Motor neuron (in vitro differentiated cells): ENCODE results near the gene RAD9A. TPM values are rescaled to one million over a fixed set of nuclear protein-coding genes. Genes with fewer than 3 reads are reported as not detected.

Source experiments
- ATAC-seq, 8 experiments: fragments of 200-7000 bp; cut with Tn5 transposase; replicated peaks in 6 of 8; 2 replicates each; pipeline ENCODE4 v1.8.0; 2021; ENCODE audit warnings: mild to moderate bottlenecking in 8 of 8, moderate library complexity in 8 of 8
- H3K27ac ChIP-seq, 2 donors: fragments of 250-450 bp; sonication (Bioruptor Pico); 2 replicates each; pipeline ENCODE4 v1.9.0; 2021; ENCODE audit warnings: antibody characterized with exemption in 2 of 2, mild to moderate bottlenecking in 2 of 2, moderate library complexity in 1 of 2
- H3K4me1 ChIP-seq, 2 donors: fragments of 250-450 bp; sonication (Bioruptor Pico); replicated peaks in 1 of 2; 2 replicates each; pipeline ENCODE4 v1.6.1; 2021; ENCODE audit warnings: antibody characterized with exemption in 2 of 2, mild to moderate bottlenecking in 2 of 2, moderate library complexity in 1 of 2
- H3K4me3 ChIP-seq, 5 donors: fragments of 250-450 bp; sonication (Bioruptor Pico); 2 replicates each; pipeline ENCODE4 v1.9.0; 2021; ENCODE audit warnings: antibody characterized with exemption in 5 of 5, mild to moderate bottlenecking in 5 of 5, moderate library complexity in 4 of 5
- WGBS, 10 experiments: fragments of 450-650 bp; shearing (Covaris generic); methylation state at CpG; one replicate each; pipeline ENCODE4 v1.0.0; 2022; 5-methylcytosine and 5-hydroxymethylcytosine counted together
- in situ Hi-C, 9 experiments: fragments of 400-800 bp; cut with MboI; loops; one replicate each; pipeline ENCODE4 v1.15.0; 2021; ENCODE audit warnings: low sequenced_read_pairs in 9 of 9, low pct_unique_long_range_greater_than_20kb in 2 of 9; ENCODE audit not compliant: unreplicated experiment in 9 of 9
- total RNA-seq, 8 experiments: library from RNA; unstranded; fragments of 300-600 nt; gene quantifications; 2 replicates each; pipeline versions ENCODE4 v1.2.3 to v1.2.4, GENCODE V29; 2022

The RAD9A gene
- total RNA-seq, 8 experiments from 2014 or later = 4.0 to 25.5 (median 16.2) TPM

DNA sequence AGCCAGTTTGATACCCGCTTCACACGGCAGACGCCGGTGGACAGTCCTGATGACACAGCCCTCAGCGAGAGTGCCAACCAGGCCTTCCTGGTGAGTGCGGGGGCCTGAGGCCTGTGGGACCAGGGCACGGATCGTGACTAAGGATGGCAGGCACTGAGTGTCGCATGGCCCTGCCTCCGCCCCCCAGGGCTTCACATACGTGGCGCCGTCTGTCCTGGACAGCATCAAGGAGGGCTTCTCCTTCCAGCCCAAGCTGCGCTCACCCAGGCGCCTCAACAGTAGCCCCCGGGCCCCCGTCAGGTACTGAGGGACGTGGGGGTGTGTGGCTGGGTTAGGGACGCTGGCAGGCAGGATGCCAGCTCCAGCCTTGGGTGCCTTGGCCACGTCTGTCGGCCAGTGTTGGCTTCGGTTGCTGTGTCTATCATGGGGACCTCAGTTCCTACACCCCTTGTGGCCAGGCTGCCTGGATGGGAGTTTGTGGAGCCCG lies 42.7 kb downstream of the RAD9A start:
- ATAC-seq = no peak
- in situ Hi-C loops = no loop called here
- H3K4me1 ChIP-seq = peaks cover under 1 to 2% of the 10 kb centered on the region in 2 donors
- no peak overlapping the region for H3K27ac ChIP-seq
- no peak overlapping the region for H3K4me3 ChIP-seq
- WGBS, 10 experiments = 86 to 100% methylated on average over 1 to 6 of the region's 23 CpGs; no CpG with 5 or more reads in 8 of the 10 experiments

- no peak overlapping the region for H3K4me3 ChIP-seq
- no peaks in the 10 kb centered on the region for H3K4me1 ChIP-seq
- in situ Hi-C loops = no loop called here
- 90 to 100% methylated on average over 1 to 2 of the region's 26 CpGs; no CpG with 5 or more reads in 8 of the 10 experiments for WGBS, 10 experiments
- peak in 2 of 8 experiments; percentile 0 to 1 for ATAC-seq
- no peak overlapping the region for H3K27ac ChIP-seq
Measured at GRCh38 chr11:67435031-67435726, 43.4 kb downstream of the RAD9A start.

DNA sequence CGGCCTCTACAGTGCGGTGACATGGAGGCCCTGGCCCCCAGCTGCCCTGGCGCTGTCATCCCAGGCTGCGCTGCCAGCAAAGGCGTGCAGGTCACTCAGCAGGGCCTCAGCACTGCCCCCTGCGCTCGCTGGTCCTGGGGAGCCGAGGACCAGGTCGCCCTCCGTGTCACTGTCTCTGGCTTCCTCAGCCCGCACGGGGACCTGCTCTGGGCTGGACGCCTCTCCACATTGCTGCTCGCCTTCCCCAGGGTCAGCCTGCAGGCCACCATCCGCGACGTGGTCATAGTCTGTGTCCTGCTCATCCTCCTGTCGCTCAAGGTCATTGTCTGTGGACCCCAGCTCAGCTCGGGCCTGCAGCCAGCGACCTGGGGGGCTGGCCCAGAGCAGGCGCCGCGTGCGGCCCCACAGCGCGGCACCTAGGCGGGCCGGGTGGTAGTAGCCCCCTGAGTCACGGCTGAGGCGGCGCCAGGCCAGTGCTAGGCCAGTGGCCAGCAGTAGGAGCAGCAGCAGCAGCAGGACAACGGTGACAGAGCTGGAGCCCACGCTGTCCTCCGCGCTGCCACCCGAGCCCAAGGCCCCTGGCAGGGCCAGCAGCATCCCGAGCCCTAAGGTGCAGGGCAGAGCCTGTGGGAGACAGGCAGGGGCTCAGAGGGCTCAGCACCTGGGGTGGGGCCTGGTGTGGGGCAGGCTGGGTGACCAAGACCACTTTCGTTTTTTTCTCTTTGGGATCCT lies 44.1 kb downstream of the RAD9A start:
- 60 to 100% (median 100%) methylated on average over 1 to 2 of the region's 38 CpGs; no CpG with 5 or more reads in 7 of the 10 experiments for WGBS, 10 experiments
- peak in 4 of 8 experiments; percentile 2 to 6 (median 4) for ATAC-seq
- H3K4me1 ChIP-seq = no peaks in the 10 kb centered on the region
- H3K27ac ChIP-seq = peak overlapping the region in 1 of 2 donors; percentile 22
- H3K4me3 ChIP-seq = no peak overlapping the region
- in situ Hi-C loops = no loop called here

GRCh38 chr11:67436459-67437081 lies 44.8 kb downstream of the RAD9A start:
- Histone ChIP-seq H3K4me1 (no peaks in the 10 kb centered on the region), H3K4me3 (no peak overlapping the region), H3K27ac (peak overlapping the region in 1 of 2 donors; percentile 58)
- peak in 6 of 8 experiments; percentile 7 to 53 (median 18) for ATAC-seq
- WGBS, 10 experiments = 33 to 100% (median 100%) methylated on average over 1 to 3 of the region's 6 CpGs; no CpG with 5 or more reads in 6 of the 10 experiments
- in situ Hi-C loops = no loop called here

- H3K4me1 ChIP-seq = peaks cover 0 to 2% of the 10 kb centered on the region in 2 donors
- ATAC-seq = no peak
- H3K27ac ChIP-seq = peak within 1 kb of the TSS in 1 of 2 donors; percentile 58
- 100% methylated on average over 3 of the region's 26 CpGs; no CpG with 5 or more reads in 9 of the 10 experiments for WGBS, 10 experiments
- in situ Hi-C loops = no loop called here
- no peak within 1 kb of the TSS for H3K4me3 ChIP-seq
Measured at GRCh38 chr11:67437082-67437808, 45.5 kb downstream of the RAD9A start, which contains the start of gene PTPRCAP. Gene PTPRCAP (minus strand): TSS chr11:67437682. CDS start chr11:67437619, 63 bp downstream.

GRCh38 chr11:67437809-67438157 lies 46.0 kb downstream of the RAD9A start:
- WGBS, 10 experiments = 83% methylated on average over 1 of the region's 3 CpGs; no CpG with 5 or more reads in 9 of the 10 experiments
- in situ Hi-C loops = no loop called here
- Histone ChIP-seq H3K27ac (no peak overlapping the region), H3K4me3 (no peak overlapping the region), H3K4me1 (peaks cover 0 to 6% of the 10 kb centered on the region in 2 donors)
- ATAC-seq = no peak

GRCh38 chr11:67438158-67438902 lies 46.5 kb downstream of the RAD9A start:
- peaks cover 0 to 6% of the 10 kb centered on the region in 2 donors for H3K4me1 ChIP-seq
- ATAC-seq = no peak
- no peak overlapping the region for H3K4me3 ChIP-seq
- 60 to 100% methylated on average over 1 to 2 of the region's 41 CpGs; no CpG with 5 or more reads in 8 of the 10 experiments for WGBS, 10 experiments
- in situ Hi-C loops = no loop called here
- H3K27ac ChIP-seq = no peak overlapping the region

DNA sequence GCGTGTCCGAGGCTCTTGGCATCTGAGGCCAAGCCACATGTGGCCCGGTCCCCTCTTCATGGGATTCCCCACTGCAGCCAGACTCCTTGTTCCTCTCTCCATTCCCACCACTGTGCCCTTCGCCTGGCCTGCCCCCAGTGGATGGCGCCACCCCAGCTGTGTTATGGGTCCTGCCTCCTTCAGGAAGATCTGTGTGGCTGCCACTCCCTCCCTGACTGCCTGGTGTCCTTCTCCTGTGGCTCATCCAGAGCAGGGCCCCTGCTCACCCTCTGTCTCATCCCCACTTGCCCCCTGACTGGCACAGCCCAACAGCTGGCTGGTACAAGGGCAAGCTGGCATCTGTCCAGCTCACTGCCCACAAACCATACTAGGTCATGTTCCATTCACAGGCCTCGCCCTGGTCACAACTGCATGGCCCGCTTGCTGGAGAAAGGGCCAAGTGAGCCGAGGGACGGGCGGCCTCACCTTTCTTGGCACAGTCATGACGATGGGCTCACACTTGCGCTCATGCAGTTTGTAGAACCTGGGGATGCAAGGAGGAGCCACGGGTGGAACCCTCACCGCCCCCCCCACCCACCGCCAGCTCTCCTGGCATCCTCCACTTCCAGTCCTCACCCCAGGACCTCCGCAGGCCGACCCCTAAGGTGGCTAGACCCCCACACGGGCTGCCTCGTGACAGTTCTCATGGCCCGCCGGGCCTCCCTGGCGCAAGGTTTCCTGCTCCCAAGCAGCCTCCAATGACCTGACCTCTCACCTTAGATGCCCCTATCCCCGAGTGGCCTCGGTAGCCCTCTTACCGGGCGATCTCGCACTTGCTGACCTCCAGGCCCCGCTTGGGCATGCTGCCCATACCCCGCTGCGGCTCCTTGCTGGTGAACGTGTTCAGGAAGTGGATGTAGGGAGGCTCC lies 47.8 kb downstream of the RAD9A start:
- in situ Hi-C loops = no loop called here
- peak in 2 of 8 experiments; percentile 1 to 2 for ATAC-seq
- peaks cover 0 to 6% of the 10 kb centered on the region in 2 donors for H3K4me1 ChIP-seq
- no peak overlapping the region for H3K27ac ChIP-seq
- no peak overlapping the region for H3K4me3 ChIP-seq
- WGBS, 10 experiments = 92 to 100% (median 100%) methylated on average over 1 to 4 of the region's 31 CpGs; no CpG with 5 or more reads in 7 of the 10 experiments

- no peak overlapping the region for H3K27ac ChIP-seq
- H3K4me1 ChIP-seq = peaks cover 0 to 6% of the 10 kb centered on the region in 2 donors
- in situ Hi-C loops = no loop called here
- no peak overlapping the region for H3K4me3 ChIP-seq
- ATAC-seq = no peak
- 60 to 100% (median 86%) methylated on average over 1 to 8 of the region's 17 CpGs; no CpG with 5 or more reads in 3 of the 10 experiments for WGBS, 10 experiments
Measured at GRCh38 chr11:67440229-67441097, 48.7 kb downstream of the RAD9A start.

GRCh38 chr11:67441098-67441563 lies 49.3 kb downstream of the RAD9A start:
- no peak overlapping the region for H3K27ac ChIP-seq
- H3K4me3 ChIP-seq = no peak overlapping the region
- WGBS, 10 experiments = 77 to 100% (median 94%) methylated on average over 3 to 8 of the region's 21 CpGs; no CpG with 5 or more reads in 7 of the 10 experiments
- ATAC-seq = no peak
- in situ Hi-C loops = no loop called here
- H3K4me1 ChIP-seq = peaks cover 0 to 6% of the 10 kb centered on the region in 2 donors
